Stimulated activated CD8-positive, alpha-beta memory T cell treated with anti-CD3 and anti-CD28 coated beads, Interleukin-12 subunit alpha, Interleukin-12 subunit beta, amount 100 ng/mL, for 1 hour (primary cell): ENCODE measurements around the gene TAF6.
A peak's percentile ranks its signal among the peaks of the same experiment; 100 is the strongest.

Experiments used
- DNase-seq: peaks from one replicate; pipeline ENCODE4 v3.0.0-alpha.2; 2020; ENCODE audit warnings: low read depth

TAF6 gene

GRCh38 chr7:100093498-100093897, 25.7 kb downstream of the TAF6 start:
- no peak for DNase-seq

DNA sequence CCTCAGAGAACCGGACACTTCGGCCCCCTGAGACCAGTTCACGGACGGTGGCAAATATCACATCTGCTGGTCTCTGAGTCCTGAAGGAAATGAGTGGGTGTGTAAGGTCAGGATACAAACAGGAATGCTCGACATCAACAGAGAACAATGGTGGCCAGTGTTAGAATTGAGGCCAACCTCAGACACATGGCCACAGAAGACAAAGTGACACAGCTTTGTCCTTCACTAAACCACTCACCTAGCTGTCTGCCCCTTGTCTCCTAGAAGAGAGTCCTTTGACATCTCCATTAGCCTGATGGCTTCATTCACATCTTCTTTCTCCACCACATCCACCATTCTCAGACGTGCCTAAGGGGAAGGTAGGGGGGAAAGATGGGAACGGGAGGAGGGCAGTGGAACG, 26.1 kb downstream of the TAF6 start:
- DNase-seq = no peak

DNA sequence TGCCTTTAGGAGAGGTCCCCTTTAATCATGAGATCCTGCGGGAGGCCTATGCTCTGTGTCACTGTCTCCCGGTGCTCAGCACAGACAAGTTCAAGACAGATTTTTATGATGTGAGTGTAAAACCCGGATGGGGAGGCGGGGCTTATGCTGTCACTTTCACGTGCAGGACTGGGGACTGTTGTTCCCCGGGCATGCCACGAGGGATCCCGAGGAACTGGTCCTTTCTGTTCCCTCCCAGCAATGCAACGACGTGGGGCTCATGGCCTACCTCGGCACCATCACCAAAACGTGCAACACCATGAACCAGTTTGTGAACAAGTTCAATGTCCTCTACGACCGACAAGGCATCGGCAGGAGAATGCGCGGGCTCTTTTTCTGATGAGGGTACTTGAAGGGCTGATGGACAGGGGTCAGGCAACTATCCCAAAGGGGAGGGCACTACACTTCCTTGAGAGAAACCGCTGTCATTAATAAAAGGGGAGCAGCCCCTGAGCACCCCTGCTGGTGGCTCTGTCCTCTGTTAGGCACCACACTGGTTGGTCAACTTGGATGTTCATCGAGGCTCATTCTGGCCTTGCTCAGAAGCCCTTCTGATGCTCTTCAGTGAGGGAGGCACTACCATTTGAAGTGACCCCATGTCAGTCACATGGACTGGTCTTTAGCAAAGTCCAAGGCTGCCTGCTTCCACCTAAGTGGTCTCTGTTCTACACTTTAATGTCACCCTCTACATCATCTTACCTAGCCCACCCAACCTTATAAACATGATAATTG, 27.6 kb downstream of the TAF6 start:
- no peak for DNase-seq

DNA sequence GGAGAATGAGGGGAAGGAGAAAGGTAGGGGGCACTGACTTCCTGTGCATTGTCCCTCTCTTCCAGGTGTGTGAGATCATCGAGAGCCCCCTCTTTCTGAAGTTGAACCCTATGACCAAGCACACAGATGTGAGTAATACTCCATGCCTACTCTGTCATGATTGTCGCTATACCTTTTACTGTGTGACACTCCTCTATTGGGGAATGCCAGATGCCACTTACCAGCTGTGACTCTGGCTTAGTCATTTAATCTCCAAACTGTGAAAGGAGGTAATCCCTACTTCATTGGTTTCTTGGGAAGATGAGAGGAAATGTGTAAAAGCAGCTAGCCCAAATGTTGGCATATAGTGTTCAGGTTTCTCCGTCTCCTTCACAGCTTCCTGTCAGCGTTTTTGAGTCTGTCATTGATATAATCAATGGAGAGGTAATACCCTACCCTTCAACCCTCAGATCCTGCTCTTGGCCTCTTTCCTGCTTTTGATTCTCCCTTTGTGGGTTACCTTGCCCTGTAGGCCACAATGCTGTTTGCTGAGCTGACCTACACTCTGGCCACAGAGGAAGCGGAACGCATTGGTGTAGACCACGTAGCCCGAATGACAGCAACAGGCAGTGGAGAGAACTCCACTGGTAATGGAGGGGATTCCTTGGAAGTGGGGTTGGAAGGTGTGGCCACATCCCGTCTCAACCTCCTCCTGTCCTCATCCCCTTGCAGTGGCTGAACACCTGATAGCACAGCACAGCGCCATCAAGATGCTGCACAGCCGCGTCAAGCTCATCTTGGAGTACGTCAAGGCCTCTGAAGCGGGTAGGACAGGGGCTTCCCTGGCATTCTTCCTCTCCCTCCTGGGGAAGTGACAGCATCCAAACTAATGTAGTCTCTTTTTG, 28.4 kb downstream of the TAF6 start:
- no peak for DNase-seq

DNA sequence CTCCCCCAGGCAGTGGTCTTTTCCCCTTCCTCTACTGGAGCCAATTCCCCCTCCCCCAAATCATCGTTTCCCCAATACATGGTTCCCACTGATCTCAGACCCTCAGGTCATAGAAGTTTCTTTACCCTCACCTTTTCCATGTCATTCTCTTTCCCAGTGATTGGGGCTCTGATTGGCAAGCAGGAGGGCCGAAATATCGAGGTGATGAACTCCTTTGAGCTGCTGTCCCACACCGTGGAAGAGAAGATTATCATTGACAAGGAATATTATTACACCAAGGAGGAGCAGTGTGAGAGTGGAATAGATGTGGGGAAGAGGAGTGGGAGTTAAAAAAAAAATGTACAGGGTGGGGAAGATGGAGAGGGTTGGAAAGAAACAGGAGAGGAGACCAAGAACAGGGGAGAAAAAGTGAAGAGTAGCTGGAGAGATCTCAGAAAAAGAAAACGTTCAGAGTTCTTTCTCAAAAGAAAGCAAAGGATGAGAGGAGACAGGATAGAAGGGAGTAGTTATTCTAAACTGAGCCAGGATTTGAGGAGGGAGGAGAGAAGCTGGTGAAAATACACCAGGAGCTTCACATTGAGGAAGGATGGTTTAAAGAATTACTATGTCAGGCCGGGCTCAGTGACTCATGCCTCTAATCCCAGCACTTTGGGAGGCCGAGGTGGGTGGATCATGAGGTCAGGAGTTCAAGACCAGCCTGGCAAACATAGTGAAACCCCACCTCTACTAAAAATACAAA, 29.5 kb downstream of the TAF6 start:
- no peak for DNase-seq

DNA sequence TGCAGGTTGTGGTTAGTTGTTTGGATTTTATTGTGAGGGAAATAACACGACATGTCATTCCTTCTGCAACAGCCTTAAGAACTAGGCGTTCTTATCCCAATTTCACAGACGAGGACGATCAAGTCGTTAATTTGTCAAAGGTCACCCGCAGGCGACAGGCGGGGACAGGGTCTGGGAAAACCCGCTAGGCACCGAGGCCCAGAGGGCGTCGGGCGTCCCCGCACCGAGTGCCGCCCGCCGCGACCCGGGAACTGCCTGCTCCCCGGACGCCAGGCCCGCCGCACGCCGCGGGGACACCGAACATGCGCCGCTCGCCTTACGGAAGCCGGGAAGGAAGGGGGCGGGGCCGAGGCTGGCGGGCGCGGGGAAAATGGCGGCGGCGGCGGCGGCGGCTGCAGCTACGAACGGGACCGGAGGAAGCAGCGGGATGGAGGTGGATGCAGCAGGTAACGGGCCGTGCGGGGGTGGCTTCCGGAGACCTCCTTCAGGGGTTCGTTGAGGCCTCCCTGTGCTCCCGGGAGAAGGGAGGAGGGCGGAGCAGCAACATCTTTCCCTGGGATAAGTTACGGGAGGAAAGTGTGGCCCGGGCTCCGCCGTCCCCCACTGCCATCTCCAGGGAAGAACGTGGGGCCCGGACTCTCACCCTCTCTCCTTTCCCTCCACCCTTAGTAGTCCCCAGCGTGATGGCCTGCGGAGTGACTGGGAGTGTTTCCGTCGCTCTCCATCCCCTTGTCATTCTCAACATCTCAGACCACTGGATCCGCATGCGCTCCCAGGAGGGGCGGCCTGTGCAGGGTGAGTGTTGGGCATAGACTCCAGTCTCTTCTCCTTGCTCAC, 30.3 kb downstream of the TAF6 start, which contains the start of gene COPS6:
TSS of gene COPS6 (plus strand) at position 349 of the 837 bp plus-strand sequence. CDS start at position 371, 22 bp downstream.
- DNase-seq = peak; percentile 77

DNA sequence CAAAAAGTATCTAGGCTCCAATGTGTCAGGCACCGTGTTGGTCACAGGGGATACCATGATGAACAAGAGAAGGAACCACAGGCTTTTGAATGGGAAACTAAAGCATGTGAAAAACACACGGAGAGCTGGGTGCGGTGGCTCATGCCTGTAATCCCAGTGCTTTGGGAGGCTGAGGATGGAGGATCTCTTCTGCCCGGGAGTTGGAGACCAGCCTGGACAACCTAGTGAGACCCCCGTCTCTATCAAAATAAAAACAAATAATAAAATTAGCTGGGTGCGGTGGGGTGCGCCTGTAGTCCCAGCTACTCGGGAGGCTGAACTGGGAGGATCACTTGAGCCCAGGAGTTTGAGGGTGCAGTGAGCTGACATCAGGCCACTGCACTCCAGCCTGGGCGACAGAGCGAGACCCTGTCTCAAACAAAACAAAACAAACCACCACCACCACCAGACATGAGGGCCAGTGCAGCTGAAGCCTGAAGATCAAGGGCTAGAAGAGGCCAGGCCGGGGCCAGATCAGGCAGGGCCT, 31.0 kb downstream of the TAF6 start:
- no peak for DNase-seq

DNA sequence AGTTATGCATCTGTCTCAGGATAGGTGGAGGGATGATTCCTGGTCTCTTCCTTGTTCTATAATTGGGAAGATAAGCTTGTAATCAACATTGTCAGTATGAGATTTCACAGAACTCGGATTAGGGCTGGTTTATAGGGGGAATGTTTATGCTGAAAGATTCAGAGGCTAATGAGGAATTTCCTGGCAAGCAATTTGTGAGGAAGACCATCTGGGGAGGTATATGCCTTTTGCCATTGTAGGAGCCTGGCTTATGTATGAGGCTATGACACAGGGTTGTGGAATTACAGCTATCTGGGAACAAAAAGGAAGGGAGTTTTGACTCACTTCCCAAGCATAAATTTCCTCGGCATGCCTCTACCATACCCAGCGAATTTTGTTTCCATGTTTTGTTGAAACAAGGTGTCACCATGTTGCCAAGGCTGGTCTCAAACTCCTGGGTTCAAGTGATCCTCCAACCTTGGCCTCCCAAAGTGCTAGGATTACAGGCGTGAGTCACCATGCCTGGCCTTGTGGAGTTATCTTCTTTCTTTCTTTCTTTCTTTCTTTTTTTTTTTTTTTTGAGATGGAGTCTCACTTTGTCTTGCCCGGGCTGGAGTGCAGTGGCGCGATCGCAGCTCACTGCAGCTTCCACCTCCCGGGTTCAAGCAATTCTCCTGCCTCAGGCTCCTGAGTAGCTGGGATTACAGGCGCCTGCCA, 32.0 kb downstream of the TAF6 start:
- DNase-seq = no peak

- DNase-seq = no peak
Observed at GRCh38 chr7:100085515-100085914, 33.6 kb downstream of the TAF6 start.

- no peak for DNase-seq
Observed at GRCh38 chr7:100082978-100083377, 36.2 kb downstream of the TAF6 start.

- DNase-seq = peak; percentile 93
Observed at GRCh38 chr7:100081535-100082102, 37.5 kb downstream of the TAF6 start, which contains the start of gene ZNF3. ZNF3 (minus strand) TSS chr7:100081723; CDS start chr7:100077357, 4,366 bp downstream.

DNA sequence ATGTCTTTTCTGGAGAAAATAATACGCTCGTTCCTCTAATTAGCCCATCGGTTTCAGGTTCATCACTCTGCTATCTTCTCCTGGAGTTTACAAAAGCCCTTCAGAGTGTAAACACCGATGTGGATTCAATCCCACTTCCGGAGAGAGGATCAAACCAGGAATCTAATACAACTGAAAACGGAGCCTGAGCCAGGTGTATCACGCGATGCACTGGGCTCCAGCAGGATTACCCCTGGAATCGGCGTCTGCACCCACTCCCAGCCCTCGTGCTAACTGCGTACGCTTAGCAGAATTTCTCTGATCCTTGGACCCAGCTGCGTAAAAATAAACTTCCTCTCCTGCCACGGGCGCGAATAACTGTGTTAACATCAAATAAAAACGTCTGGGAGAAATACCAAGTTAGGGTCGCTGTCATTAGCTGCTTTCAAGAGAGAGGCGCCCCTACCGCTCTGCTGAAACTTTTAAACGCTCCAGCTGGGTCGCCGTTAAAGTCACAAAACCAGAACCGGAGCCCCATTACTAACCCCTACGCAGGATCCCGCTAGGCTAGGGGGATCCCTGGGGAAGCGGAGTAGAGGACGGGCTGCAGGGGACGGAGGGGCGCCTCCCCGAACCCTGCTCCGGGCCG, 38.1 kb downstream of the TAF6 start:
- no peak for DNase-seq

DNA sequence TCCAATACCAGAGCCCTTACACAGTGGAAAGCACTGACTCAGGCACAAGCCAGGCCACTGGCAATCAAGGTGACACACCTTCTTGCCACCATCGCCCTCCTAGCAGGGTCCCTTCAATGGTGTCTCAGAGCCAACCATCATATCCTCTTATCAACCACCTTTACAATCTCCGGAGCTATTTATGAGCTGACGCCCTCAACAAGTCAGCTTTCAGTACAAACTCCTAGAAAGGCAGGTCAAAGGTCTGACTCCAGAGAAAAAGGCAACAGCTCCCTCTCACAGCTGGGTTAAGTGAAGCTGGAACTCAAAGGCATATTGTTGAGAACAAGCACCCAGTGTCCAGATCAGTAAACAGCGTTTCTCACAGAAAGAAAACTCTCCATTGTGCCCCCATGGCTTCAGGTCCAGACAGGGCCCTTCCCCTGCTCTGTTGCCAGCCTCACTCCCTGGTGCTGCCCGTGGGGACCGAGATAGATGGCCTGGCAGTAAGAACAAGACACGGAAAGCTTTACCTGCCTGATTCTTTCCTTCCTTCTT, 40.1 kb downstream of the TAF6 start:
- no peak for DNase-seq

DNA sequence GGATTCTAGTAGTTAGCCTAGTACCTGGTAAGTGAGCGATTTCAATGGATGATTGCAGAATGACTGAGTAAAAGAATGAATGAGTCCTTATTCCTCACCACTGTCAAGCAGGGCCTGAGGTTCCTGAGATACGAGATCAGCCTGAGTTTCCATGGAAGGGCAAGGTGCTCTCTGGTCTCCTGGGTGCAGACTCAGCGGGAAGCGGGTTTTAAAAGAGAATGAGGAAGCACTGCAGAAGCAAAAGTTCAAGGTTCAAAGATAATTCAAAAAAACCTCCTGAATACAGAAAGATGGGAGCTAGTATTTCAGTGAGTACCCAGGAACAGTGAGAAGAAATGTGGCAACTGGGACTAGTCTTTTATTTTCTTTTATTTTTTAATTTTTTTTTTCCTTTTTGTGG, 42.0 kb downstream of the TAF6 start:
- DNase-seq = no peak

- no peak for DNase-seq
Observed at GRCh38 chr7:100075418-100075817, 43.7 kb downstream of the TAF6 start.

- no peak for DNase-seq
Observed at GRCh38 chr7:100074841-100075240, 44.3 kb downstream of the TAF6 start.

DNA sequence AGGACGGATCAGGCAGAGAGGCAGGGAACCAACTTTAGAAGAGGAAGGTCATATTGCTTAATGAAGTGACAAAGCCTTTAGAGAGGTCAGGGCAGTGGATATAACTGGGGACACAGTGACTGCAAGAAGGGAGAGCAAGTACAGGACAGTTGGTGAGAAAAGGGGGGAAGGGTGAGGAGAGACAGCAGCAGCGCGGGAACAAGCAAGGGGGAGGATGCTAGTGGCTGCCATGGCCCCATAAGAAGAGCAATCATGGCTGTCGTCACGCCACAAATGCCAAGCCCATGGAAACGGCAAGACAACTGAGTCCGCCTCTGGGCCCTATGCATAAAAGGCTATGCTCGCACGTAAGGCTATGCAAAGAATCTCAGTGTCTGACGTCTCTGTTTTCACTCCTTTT, 46.7 kb downstream of the TAF6 start:
- no peak for DNase-seq

GRCh38 chr7:100071018-100071723, 48.0 kb downstream of the TAF6 start:
- no peak for DNase-seq

DNA sequence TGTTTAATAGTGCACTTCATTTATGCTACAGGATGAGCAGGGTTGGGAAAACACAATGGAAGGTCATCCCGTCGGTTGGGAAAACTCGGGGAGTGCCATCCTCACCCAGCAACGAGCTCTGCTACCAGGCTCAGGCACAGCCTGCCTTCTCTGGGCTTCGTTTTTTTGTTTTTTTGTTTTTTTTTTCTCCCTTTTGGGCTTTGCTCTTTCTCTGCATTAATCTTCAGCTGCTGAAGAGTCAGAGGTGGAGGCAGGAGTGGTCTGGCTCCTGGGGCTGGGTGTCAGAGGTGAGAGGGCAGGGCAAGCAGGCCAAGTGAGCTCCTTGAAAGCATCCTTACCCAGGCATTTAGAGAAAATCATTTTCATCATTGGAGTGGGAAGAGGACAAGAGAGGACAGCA, 49.2 kb downstream of the TAF6 start:
- DNase-seq = no peak
